Kidney (tissue), 14 donors: ENCODE results near the gene MTPN. TPM values are rescaled to one million over a fixed set of nuclear protein-coding genes. Genes with fewer than 3 reads are reported as not detected.

Source experiments
- DNase-seq, 5 donors: peaks; one replicate each; pipeline ENCODE4 v3.0.0-alpha.2; 2013 to 2020
- FAIRE-seq: peaks from 2 replicates; lab custom pipeline; 2012; peaks lifted over from hg19 to GRCh38; lab: Jason Lieb, UNC
- H3K27ac ChIP-seq, 2 donors: one replicate each; pipeline ENCODE4 v1.7.0; 2013; ENCODE audit warnings: low read depth in 2 of 2, low read length in 2 of 2, inconsistent platforms in 1 of 2
- H3K27me3 ChIP-seq: one replicate; pipeline ENCODE4 v1.7.1; 2013; ENCODE audit warnings: low read length, inconsistent platforms; ENCODE audit not compliant: control insufficient read depth, insufficient read depth
- H3K36me3 ChIP-seq, 3 donors: one replicate each; pipeline versions ENCODE4 v1.7.0 to v1.7.1; 2013; ENCODE audit warnings: low read length in 3 of 3, control low read depth in 1 of 3, inconsistent platforms in 1 of 3; ENCODE audit not compliant: insufficient read depth in 3 of 3, control insufficient read depth in 2 of 3
- H3K4me1 ChIP-seq, 3 donors: one replicate each; pipeline versions ENCODE4 v1.7.0 to v1.7.1; 2013; ENCODE audit warnings: low read length in 3 of 3, inconsistent platforms in 1 of 3, low read depth in 1 of 3; ENCODE audit not compliant: control insufficient read depth in 2 of 3, insufficient read depth in 2 of 3
- H3K4me3 ChIP-seq, 3 donors: one replicate each; pipeline versions ENCODE4 v1.7.0 to v1.8.1; 2013; ENCODE audit warnings: low read length in 3 of 3, control low read depth in 1 of 3, inconsistent platforms in 1 of 3
- H3K9ac ChIP-seq, 3 donors: one replicate each; pipeline versions ENCODE4 v1.7.0 to v1.7.1; 2013; ENCODE audit warnings: low read length in 3 of 3, control low read depth in 1 of 3, inconsistent platforms in 1 of 3
- H3K9me3 ChIP-seq, 3 donors: one replicate each; pipeline versions ENCODE4 v1.7.0 to v1.7.1; 2013; ENCODE audit warnings: low read length in 3 of 3, control low read depth in 1 of 3, inconsistent platforms in 1 of 3; ENCODE audit not compliant: control insufficient read depth in 2 of 3, insufficient read depth in 1 of 3
- CTCF ChIP-seq: IDR thresholded peaks from 3 replicates; pipeline ENCODE4 v1.5.1; 2012; ENCODE audit warnings: mild to moderate bottlenecking, moderate library complexity, borderline replicate concordance; ENCODE audit not compliant: insufficient read depth; ENCODE audit errors: extremely low read depth
- intact Hi-C: fragments of 100-400 bp; cut with DNase I; formaldehyde crosslinking; loops from one replicate; pipeline ENCODE4 v1.11.1; 2022
- polyA plus RNA-seq: library from polyadenylated mRNA; stranded (reverse); fragments of 350-450 nt; fragmentation: Illumina TruSeq; extraction: RNeasy Lipid Tissue Mini Kit (QIAGEN cat#74804); gene quantifications from one replicate; pipeline ENCODE4 v1.2.3, GENCODE V29; 2014; ENCODE audit warnings: low read depth, low replicate concordance; ENCODE audit not compliant: insufficient read depth
- total RNA-seq: library from RNA; stranded (reverse); fragmentation: NEBNext Ultra II Directional; extraction: Animal tissue kit (Norgen Biotek cat#: 25700); gene quantifications from one replicate; pipeline ENCODE4 v1.2.1, GENCODE V29; 2021
- donor health status: control.
- donor health status: control.
- donor health status: control.
- donor health status: control.
- donor health status: control.
- donor health status: DM: yes; HTN: yes; CAD: no.
- donor health status: Normal renal cell carcinoma (clear cell type).

The MTPN gene
- total and polyA plus RNA-seq, 2 donors from 2014 or later: 43.1 to 101 TPM

- intact Hi-C loops: no loop called here
- H3K9ac ChIP-seq: no peak overlapping the region
- no peaks in the 10 kb centered on the region for H3K27me3 ChIP-seq
- no peaks in the 10 kb centered on the region for H3K36me3 ChIP-seq
- FAIRE-seq (no peak), DNase-seq (no peak)
- no peaks in the 10 kb centered on the region for H3K9me3 ChIP-seq
- no peak overlapping the region for H3K27ac ChIP-seq
- H3K4me1 ChIP-seq: peaks cover 0 to 24% (median 3%) of the 10 kb centered on the region in 3 donors
- H3K4me3 ChIP-seq: no peak overlapping the region
- TF ChIP-seq CTCF: no peak
Measured at GRCh38 chr7:135933509-135934188, 43.5 kb downstream of the MTPN start.

DNA sequence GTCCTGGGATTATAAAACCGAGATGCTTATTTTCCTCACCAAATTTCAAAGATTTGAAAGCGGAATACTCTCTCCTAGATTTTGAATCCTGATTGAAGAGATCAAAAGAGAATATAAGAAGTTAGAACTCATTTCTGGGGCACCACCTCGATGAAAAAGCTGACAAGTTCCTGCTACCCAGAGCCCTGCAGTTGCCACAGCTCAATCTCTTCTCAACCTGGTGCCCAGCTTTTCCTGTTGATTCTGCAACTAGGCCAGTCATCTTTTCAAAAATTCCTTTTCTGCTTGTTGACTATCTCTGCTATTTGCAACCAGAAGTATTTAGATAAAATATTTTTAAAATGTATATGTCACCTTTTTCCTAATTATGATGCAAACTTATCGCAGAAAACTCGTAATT is 45.0 kb downstream of the MTPN start:
- no peak for FAIRE-seq
- H3K4me3 ChIP-seq: no peak overlapping the region
- TF ChIP-seq CTCF: no peak
- no peaks in the 10 kb centered on the region for H3K9me3 ChIP-seq
- no peaks in the 10 kb centered on the region for H3K36me3 ChIP-seq
- H3K9ac ChIP-seq: no peak overlapping the region
- intact Hi-C loops: no loop called here
- H3K4me1 ChIP-seq: peaks cover 0 to 24% (median 3%) of the 10 kb centered on the region in 3 donors
- no peak overlapping the region for H3K27ac ChIP-seq
- H3K27me3 ChIP-seq: no peaks in the 10 kb centered on the region
- no peak for DNase-seq

- Histone ChIP-seq H3K36me3 (no peaks in the 10 kb centered on the region), H3K27ac (no peak overlapping the region)
- no peak for FAIRE-seq
Measured at GRCh38 chr7:135930565-135931461, 46.3 kb downstream of the MTPN start.

More at GRCh38 chr7:135930565-135931461, 46.3 kb downstream of the MTPN start:
- peak overlapping the region in 1 of 3 donors; percentile 20 for H3K4me3 ChIP-seq
- no peaks in the 10 kb centered on the region for H3K27me3 ChIP-seq
- H3K4me1 ChIP-seq: peaks cover 0 to 24% (median 3%) of the 10 kb centered on the region in 3 donors
- no peaks in the 10 kb centered on the region for H3K9me3 ChIP-seq
- intact Hi-C loops: no loop called here
- DNase-seq: peak in 2 of 5 donors; percentile 17 to 22
- H3K9ac ChIP-seq: peak overlapping the region in 1 of 3 donors; percentile 17
- TF ChIP-seq CTCF: no peak
